K562 (cell line): Measurements from ENCODE around the gene QRICH1. TPM values are rescaled to one million over a fixed set of nuclear protein-coding genes. Genes with fewer than 3 reads are reported as not detected.
A peak's percentile ranks its signal among the peaks of the same experiment; 100 is the strongest.

Experiments used
- CREM ChIP-seq: IDR thresholded peaks from 2 replicates; pipeline ENCODE4 v1.6.1; 2014; ENCODE audit warnings: antibody characterized with exemption, low read depth
- DMBX1 ChIP-seq: fragments of 250-450 bp; sonication (Bioruptor Pico); IDR thresholded peaks from 2 replicates; pipeline ENCODE4 v1.8.0; 2022; ENCODE audit warnings: inconsistent platforms, mild to moderate bottlenecking, moderate library complexity, borderline replicate concordance
- EP400 ChIP-seq: fragments of 450-650 bp; IDR thresholded peaks from 2 replicates; pipeline ENCODE4 v1.6.1; 2017; ENCODE audit warnings: antibody characterized with exemption, mild to moderate bottlenecking, moderate library complexity
- FIP1L1 ChIP-seq: fragments of 200-400 bp; formaldehyde crosslinking; IDR thresholded peaks from 2 replicates; pipeline ENCODE4 v1.6.1; 2018; ENCODE audit warnings: mild to moderate bottlenecking, low read depth, low read length; ENCODE audit not compliant: poor library complexity, severe bottlenecking
- FOS ChIP-seq: IDR thresholded peaks from 3 replicates; pipeline ENCODE4 v1.6.1; 2011; ENCODE audit not compliant: insufficient read length; ENCODE audit errors: extremely low read depth
- HDAC1 ChIP-seq, 2 experiments: fragments of 450-650 bp; IDR thresholded peaks; 2 replicates each; pipeline ENCODE4 v1.6.1; 2016 to 2017; ENCODE audit warnings: inconsistent platforms in 1 of 2, mild to moderate bottlenecking in 1 of 2, moderate library complexity in 1 of 2
- NEUROD1 ChIP-seq: fragments of 150-350 bp; IDR thresholded peaks from 2 replicates; pipeline ENCODE4 v1.6.1; 2014; ENCODE audit warnings: borderline replicate concordance, low read length, low read depth; ENCODE audit not compliant: partially characterized antibody
- PHB ChIP-seq: fragments of 250-450 bp; sonication (Bioruptor Pico); IDR thresholded peaks from 2 replicates; pipeline ENCODE4 v1.5.0; 2021
- POLR2AphosphoS5 ChIP-seq: IDR thresholded peaks from 2 replicates; pipeline ENCODE4 v1.6.1; 2011; ENCODE audit warnings: mild to moderate bottlenecking, low read depth, low read length, moderate library complexity; ENCODE audit not compliant: control insufficient read depth, insufficient read depth
- PRPF4 ChIP-seq: fragments of 200-400 bp; formaldehyde crosslinking; IDR thresholded peaks from one replicate; pipeline ENCODE4 v1.6.1; 2017; ENCODE audit warnings: low read length, low read depth, mild to moderate bottlenecking; ENCODE audit not compliant: insufficient read depth, poor library complexity, severe bottlenecking
- SAFB2 ChIP-seq: fragments of 200-400 bp; formaldehyde crosslinking; IDR thresholded peaks from 2 replicates; pipeline ENCODE4 v1.6.1; 2018; ENCODE audit warnings: borderline replicate concordance, low read length, low read depth, moderate library complexity; ENCODE audit not compliant: severe bottlenecking
- SIN3B ChIP-seq: fragments of 450-650 bp; IDR thresholded peaks from 2 replicates; pipeline ENCODE4 v1.6.1; 2017; ENCODE audit warnings: low read depth, mild to moderate bottlenecking, moderate library complexity
- SRSF3 ChIP-seq: fragments of 200-400 bp; formaldehyde crosslinking; IDR thresholded peaks from 2 replicates; pipeline ENCODE4 v1.6.1; 2016; ENCODE audit warnings: mild to moderate bottlenecking, low read length, moderate library complexity; ENCODE audit not compliant: insufficient read depth
- TAF9B ChIP-seq: fragments of 450-650 bp; IDR thresholded peaks from 2 replicates; pipeline ENCODE4 v1.6.1; 2018; ENCODE audit warnings: mild to moderate bottlenecking; ENCODE audit not compliant: partially characterized antibody
- TBP ChIP-seq: optimal IDR thresholded peaks from 2 replicates; pipeline ENCODE3; 2011; ENCODE audit warnings: low read depth, low read length, improper control_type of control experiment
- ZBTB17 ChIP-seq: fragments of 450-650 bp; formaldehyde crosslinking; IDR thresholded peaks from 2 replicates; pipeline ENCODE4 v1.4.0; 2020; ENCODE audit warnings: mild to moderate bottlenecking
- ZBTB7A ChIP-seq: IDR thresholded peaks from 2 replicates; pipeline ENCODE4 v1.6.1; 2011; ENCODE audit warnings: low read depth, mild to moderate bottlenecking, low read length, moderate library complexity, borderline replicate concordance; ENCODE audit not compliant: control insufficient read depth
- ZFX ChIP-seq: sonication (generic); formaldehyde crosslinking; IDR thresholded peaks from 2 replicates; pipeline ENCODE4 v1.8.0; 2022; ENCODE audit warnings: mild to moderate bottlenecking, missing genetic modification reagents, moderate library complexity
- ZNF217 ChIP-seq: sonication (generic); formaldehyde crosslinking; IDR thresholded peaks from 2 replicates; pipeline ENCODE4 v1.8.0; 2022; ENCODE audit warnings: mild to moderate bottlenecking, missing genetic modification reagents
- polyA plus RNA-seq, 8 experiments: library from polyadenylated mRNA; depleted of rRNA in 4 of 8; stranded (reverse) in 5 of 8; unstranded in 3 of 8; fragments of >200 nt; fragmentation: Nextera tagmentation in 2 of 8; fragmentation: Illumina TruSeq in 1 of 8; extraction: Ambion mirVana in 2 of 8; extraction: Trizol in 1 of 8; gene quantifications; 2 replicates each; pipeline versions ENCODE4 v1.2.1 to v1.2.3, GENCODE V29; 2011 to 2014; ENCODE audit warnings: inconsistent platforms in 1 of 8, missing spikeins in 1 of 8
- total RNA-seq, 7 experiments: library from RNA; depleted of rRNA in 6 of 7; stranded (reverse); fragments of >200 nt in 6 of 7; fragmentation: Illumina TruSeq in 2 of 7; extraction: Trizol in 2 of 7; gene quantifications; 2 replicates each; pipeline versions ENCODE4 v1.2.1 to v1.2.3, GENCODE V29; 2011 to 2021; ENCODE audit warnings: low replicate concordance in 1 of 7
- TF ChIP-seq, protein P1 (sequence below): fragments of 200-800 bp; sonication (Bioruptor generic); IDR thresholded peaks from 2 replicates; pipeline ENCODE4 v1.6.1; 2017; ENCODE audit warnings: missing genetic modification characterization, missing compliant biosample characterization
- TF ChIP-seq, protein P2 (sequence below): fragments of 450-650 bp; IDR thresholded peaks from 2 replicates; pipeline ENCODE4 v1.6.1; 2016; ENCODE audit warnings: borderline replicate concordance
- TF ChIP-seq, protein P3 (sequence below): sonication (generic); IDR thresholded peaks from 2 replicates; pipeline ENCODE4 v1.6.1; 2016

QRICH1 gene
- total and polyA plus RNA-seq, 9 of the 15 experiments (the other 6 are each of a cell fraction or from before 2014, with no cell fraction given): 20.1 to 99.2 (median 56.7) TPM

DNA sequence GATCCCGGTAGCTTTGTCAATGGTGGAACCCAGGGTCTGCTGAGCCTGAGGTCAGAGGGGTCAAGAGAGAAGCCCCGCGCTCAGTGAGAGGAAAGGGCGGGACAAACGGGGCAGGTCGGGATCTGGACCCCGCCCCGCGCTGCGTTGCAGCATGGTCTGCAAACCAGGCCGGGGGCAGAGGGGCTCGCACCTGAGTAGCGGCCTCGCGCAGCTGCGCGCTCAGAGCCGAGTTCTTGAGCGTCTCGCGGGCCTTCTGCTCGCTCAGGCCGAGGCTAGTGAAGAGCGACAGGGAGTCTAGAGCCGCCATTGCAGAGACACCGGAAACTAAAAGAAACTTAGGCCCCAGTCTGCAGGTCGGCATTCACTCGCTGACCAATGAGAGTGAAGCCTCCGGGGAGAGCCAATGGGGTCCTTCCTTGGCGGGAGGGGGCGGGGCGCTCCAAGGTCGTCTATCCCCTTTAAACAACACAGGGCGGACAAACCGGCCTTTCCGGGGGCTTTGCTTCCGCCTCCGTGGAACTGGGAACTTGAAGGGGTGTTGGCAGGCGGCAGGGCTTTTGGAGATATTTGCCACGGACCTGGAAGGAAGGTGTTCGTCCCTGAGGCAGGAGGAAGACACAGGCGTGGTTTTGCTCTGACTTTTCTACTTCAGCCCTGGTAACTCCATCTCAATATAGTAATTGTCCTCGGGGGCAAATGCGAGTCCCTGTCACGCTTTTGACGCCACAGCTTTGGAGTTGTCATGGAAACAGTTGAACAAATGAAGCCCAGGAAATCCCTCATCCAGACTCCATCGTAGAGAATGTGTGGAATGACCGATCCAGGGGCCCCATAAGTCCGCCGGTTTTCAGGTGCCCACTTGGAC, 10.8 kb upstream of the QRICH1 start, which contains the start of gene QARS1 (continued):
- TF ChIP-seq CREM: peak; percentile 4; the same call in 1 of the 2 replicates
- TF ChIP-seq EP400: peak; percentile 92
- peak in 1 of 2 experiments; percentile 56; a peak in 2 of 4 replicates for TF ChIP-seq HDAC1 (IDR thresholded peaks at IDR 0.05)
- TF ChIP-seq SIN3B: peak; percentile 83; the same call in 1 of the 2 replicates
- TF ChIP-seq, protein P1, sequence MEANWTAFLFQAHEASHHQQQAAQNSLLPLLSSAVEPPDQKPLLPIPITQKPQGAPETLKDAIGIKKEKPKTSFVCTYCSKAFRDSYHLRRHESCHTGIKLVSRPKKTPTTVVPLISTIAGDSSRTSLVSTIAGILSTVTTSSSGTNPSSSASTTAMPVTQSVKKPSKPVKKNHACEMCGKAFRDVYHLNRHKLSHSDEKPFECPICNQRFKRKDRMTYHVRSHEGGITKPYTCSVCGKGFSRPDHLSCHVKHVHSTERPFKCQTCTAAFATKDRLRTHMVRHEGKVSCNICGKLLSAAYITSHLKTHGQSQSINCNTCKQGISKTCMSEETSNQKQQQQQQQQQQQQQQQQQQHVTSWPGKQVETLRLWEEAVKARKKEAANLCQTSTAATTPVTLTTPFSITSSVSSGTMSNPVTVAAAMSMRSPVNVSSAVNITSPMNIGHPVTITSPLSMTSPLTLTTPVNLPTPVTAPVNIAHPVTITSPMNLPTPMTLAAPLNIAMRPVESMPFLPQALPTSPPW (CRISPR knock-in tag): peak; percentile 36; the same call in 1 of the 2 replicates
- TF ChIP-seq TAF9B: peak; percentile 70
- TF ChIP-seq NEUROD1: peak; percentile 42
- TF ChIP-seq SAFB2: no peak
- TF ChIP-seq ZBTB17 (CRISPR knock-in tag): no peak
- TF ChIP-seq ZFX (CRISPR knock-in tag): peak; percentile 94
- no peak for TF ChIP-seq SRSF3
- no peak for TF ChIP-seq PHB
- TF ChIP-seq ZNF217: no peak
- peak; percentile 90 for TF ChIP-seq TBP
- TF ChIP-seq, protein P2, sequence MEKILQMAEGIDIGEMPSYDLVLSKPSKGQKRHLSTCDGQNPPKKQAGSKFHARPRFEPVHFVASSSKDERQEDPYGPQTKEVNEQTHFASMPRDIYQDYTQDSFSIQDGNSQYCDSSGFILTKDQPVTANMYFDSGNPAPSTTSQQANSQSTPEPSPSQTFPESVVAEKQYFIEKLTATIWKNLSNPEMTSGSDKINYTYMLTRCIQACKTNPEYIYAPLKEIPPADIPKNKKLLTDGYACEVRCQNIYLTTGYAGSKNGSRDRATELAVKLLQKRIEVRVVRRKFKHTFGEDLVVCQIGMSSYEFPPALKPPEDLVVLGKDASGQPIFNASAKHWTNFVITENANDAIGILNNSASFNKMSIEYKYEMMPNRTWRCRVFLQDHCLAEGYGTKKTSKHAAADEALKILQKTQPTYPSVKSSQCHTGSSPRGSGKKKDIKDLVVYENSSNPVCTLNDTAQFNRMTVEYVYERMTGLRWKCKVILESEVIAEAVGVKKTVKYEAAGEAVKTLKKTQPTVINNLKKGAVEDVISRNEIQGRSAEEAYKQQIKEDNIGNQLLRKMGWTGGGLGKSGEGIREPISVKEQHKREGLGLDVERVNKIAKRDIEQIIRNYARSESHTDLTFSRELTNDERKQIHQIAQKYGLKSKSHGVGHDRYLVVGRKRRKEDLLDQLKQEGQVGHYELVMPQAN: peak; percentile 58
- no peak for TF ChIP-seq PRPF4
- no peak for TF ChIP-seq DMBX1 (CRISPR knock-in tag)
- TF ChIP-seq ZBTB7A: peak; percentile 41; the same call in 1 of the 2 replicates
- TF ChIP-seq POLR2AphosphoS5: peak; percentile 64; the same call in 1 of the 2 replicates
- TF ChIP-seq, protein P3, sequence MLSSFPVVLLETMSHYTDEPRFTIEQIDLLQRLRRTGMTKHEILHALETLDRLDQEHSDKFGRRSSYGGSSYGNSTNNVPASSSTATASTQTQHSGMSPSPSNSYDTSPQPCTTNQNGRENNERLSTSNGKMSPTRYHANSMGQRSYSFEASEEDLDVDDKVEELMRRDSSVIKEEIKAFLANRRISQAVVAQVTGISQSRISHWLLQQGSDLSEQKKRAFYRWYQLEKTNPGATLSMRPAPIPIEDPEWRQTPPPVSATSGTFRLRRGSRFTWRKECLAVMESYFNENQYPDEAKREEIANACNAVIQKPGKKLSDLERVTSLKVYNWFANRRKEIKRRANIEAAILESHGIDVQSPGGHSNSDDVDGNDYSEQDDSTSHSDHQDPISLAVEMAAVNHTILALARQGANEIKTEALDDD: no peak
- peak; percentile 70 for TF ChIP-seq FOS
- TF ChIP-seq FIP1L1: no peak
